ENCODE measurements around the gene MPDU1. TPM values are rescaled to one million over a fixed set of nuclear protein-coding genes. Genes with fewer than 3 reads are reported as not detected.

Gene MPDU1
- polyA plus RNA-seq, 1 donor (not counting 4 experiments of a cell fraction or from before 2014, with no cell fraction given) = 57.8 TPM

DNA sequence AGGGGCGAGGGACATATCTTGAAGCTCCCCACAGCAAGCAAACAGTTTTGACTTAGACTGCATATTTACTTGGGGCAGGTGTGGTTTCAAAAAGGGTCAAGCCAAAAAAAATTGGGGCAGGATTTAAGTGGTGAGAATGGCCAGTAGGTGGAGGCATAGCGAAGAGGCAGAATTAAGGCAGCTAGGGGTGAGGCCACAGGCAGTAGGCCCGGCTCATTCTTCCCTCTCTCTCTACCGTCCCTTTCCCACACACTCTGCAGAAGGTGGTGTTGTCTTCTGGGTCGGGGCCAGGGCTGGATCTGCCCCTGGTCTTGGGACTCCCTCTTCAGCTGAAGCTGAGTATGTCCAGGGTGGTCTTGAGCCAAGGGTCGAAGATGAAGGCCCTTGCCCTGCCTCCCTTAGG, 48.8 kb downstream of the MPDU1 start:
- FAIRE-seq = peak; percentile 59
- H3K9ac ChIP-seq (ENCODE audit: control insufficient read depth, extremely low read depth, insufficient read depth, low read length) = no peak overlapping the region
- H3K9me3 ChIP-seq (ENCODE audit: control insufficient read depth, low read depth, low read length) = no peaks in the 10 kb centered on the region
- peak overlapping the region; percentile 54 for H2AFZ ChIP-seq (ENCODE audit: control insufficient read depth, low read length)
- no peaks in the 10 kb centered on the region for H3K36me3 ChIP-seq (ENCODE audit: control insufficient read depth in 2 of 2, extremely low read depth in 1 of 2, insufficient read depth in 2 of 2, low read length in 2 of 2)
- H3K4me2 ChIP-seq (ENCODE audit: control insufficient read depth, extremely low read depth, insufficient read depth, low read depth, low read length) = no peak overlapping the region
- no peak for DNase-seq (ENCODE audit: low read depth, low spot score)
- H3K4me3 ChIP-seq (ENCODE audit: control insufficient read depth in 2 of 3, extremely low read depth in 1 of 3, insufficient read depth in 2 of 3, low read depth in 1 of 3, low read length in 3 of 3) = no peak overlapping the region
- H3K79me2 ChIP-seq (ENCODE audit: control insufficient read depth, insufficient read depth, low read length) = no peaks in the 10 kb centered on the region
- TF ChIP-seq, protein P1, sequence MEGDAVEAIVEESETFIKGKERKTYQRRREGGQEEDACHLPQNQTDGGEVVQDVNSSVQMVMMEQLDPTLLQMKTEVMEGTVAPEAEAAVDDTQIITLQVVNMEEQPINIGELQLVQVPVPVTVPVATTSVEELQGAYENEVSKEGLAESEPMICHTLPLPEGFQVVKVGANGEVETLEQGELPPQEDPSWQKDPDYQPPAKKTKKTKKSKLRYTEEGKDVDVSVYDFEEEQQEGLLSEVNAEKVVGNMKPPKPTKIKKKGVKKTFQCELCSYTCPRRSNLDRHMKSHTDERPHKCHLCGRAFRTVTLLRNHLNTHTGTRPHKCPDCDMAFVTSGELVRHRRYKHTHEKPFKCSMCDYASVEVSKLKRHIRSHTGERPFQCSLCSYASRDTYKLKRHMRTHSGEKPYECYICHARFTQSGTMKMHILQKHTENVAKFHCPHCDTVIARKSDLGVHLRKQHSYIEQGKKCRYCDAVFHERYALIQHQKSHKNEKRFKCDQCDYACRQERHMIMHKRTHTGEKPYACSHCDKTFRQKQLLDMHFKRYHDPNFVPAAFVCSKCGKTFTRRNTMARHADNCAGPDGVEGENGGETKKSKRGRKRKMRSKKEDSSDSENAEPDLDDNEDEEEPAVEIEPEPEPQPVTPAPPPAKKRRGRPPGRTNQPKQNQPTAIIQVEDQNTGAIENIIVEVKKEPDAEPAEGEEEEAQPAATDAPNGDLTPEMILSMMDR (optimal IDR thresholded peaks at IDR 0.05 in 1 of 3, IDR thresholded peaks at IDR 0.05 in 1 of 3, conservative IDR thresholded peaks at IDR 0.05 in 1 of 3; ENCODE audit: extremely low read depth in 1 of 3, insufficient read depth in 2 of 3, low read length in 3 of 3) = peak; percentile 74 to 81 (median 78)
- no peak for TF ChIP-seq EZH2 (IDR thresholded peaks at IDR 0.05; ENCODE audit: low read length)
- peaks cover 3% of the 10 kb centered on the region for H3K4me1 ChIP-seq (ENCODE audit: control insufficient read depth, extremely low read depth, insufficient read depth, low read length)
- H3K27me3 ChIP-seq (ENCODE audit: control insufficient read depth, extremely low read depth, insufficient read depth, low read length) = no peaks in the 10 kb centered on the region
- no peak overlapping the region for H3K27ac ChIP-seq (ENCODE audit: control insufficient read depth, insufficient read depth, low read length)
- no peaks in the 10 kb centered on the region for H4K20me1 ChIP-seq (ENCODE audit: control insufficient read depth, extremely low read depth, insufficient read depth, low read length)
- no peaks in the 10 kb centered on the region for H3K9me1 ChIP-seq (ENCODE audit: control insufficient read depth, extremely low read depth, insufficient read depth, low read length)
- dilution Hi-C loops (cut with MboI; ENCODE audit: extremely low pct_ligation_motif_present, low sequenced_read_pairs) = no loop called here

GRCh38 chr17:7633093-7633492, 49.4 kb downstream of the MPDU1 start:
- no peak for DNase-seq (ENCODE audit: low read depth, low spot score)
- Histone ChIP-seq H2AFZ (ENCODE audit: control insufficient read depth, low read length) (no peak overlapping the region), H4K20me1 (ENCODE audit: control insufficient read depth, extremely low read depth, insufficient read depth, low read length) (no peaks in the 10 kb centered on the region), H3K4me1 (ENCODE audit: control insufficient read depth, extremely low read depth, insufficient read depth, low read length) (peaks cover under 1% of the 10 kb centered on the region), H3K9ac (ENCODE audit: control insufficient read depth, extremely low read depth, insufficient read depth, low read length) (no peak overlapping the region), H3K9me3 (ENCODE audit: control insufficient read depth, low read depth, low read length) (no peaks in the 10 kb centered on the region), H3K4me2 (ENCODE audit: control insufficient read depth, extremely low read depth, insufficient read depth, low read depth, low read length) (no peak overlapping the region), H3K27ac (ENCODE audit: control insufficient read depth, insufficient read depth, low read length) (no peak overlapping the region), H3K27me3 (ENCODE audit: control insufficient read depth, extremely low read depth, insufficient read depth, low read length) (no peaks in the 10 kb centered on the region), H3K4me3 (ENCODE audit: control insufficient read depth in 2 of 3, extremely low read depth in 1 of 3, insufficient read depth in 2 of 3, low read depth in 1 of 3, low read length in 3 of 3) (no peak overlapping the region), H3K79me2 (ENCODE audit: control insufficient read depth, insufficient read depth, low read length) (no peaks in the 10 kb centered on the region), H3K9me1 (ENCODE audit: control insufficient read depth, extremely low read depth, insufficient read depth, low read length) (no peaks in the 10 kb centered on the region), H3K36me3 (ENCODE audit: control insufficient read depth in 2 of 2, extremely low read depth in 1 of 2, insufficient read depth in 2 of 2, low read length in 2 of 2) (no peaks in the 10 kb centered on the region)
- dilution Hi-C loops (cut with MboI; ENCODE audit: extremely low pct_ligation_motif_present, low sequenced_read_pairs) = no loop called here
- FAIRE-seq = no peak
- TF ChIP-seq EZH2 (IDR thresholded peaks at IDR 0.05; ENCODE audit: low read length) = no peak
- TF ChIP-seq, protein P1 (optimal IDR thresholded peaks at IDR 0.05 in 1 of 3, IDR thresholded peaks at IDR 0.05 in 1 of 3, conservative IDR thresholded peaks at IDR 0.05 in 1 of 3; ENCODE audit: extremely low read depth in 1 of 3, insufficient read depth in 2 of 3, low read length in 3 of 3) = no peak

Measured in keratinocyte (primary cell).